Adrenal gland (tissue), 12 donors: Measurements from ENCODE around the gene PLPP4. TPM values are rescaled to one million over a fixed set of nuclear protein-coding genes. Genes with fewer than 3 reads are reported as not detected.

Experiments used
- DNase-seq, 7 donors: peaks; one replicate each; pipeline ENCODE4 v3.0.0-alpha.2; 2019 to 2020
- H3K27ac ChIP-seq, 5 donors: fragments of 200-600 bp; sonication (generic) in 4 of 5; 1 replicate in 3 of 5; 2 replicates in 2 of 5; pipeline versions ENCODE4 v1.5.1 to v1.8.0; 2016 to 2020; ENCODE audit warnings: mild to moderate bottlenecking in 1 of 5
- H3K27me3 ChIP-seq: fragments of 200-600 bp; 2 replicates; pipeline ENCODE4 v1.8.0; 2021
- H3K36me3 ChIP-seq, 2 donors: fragments of 200-600 bp; replicated peaks in 1 of 2; 1 replicate in 1 of 2; 2 replicates in 1 of 2; pipeline versions ENCODE4 v1.5.1 to v1.8.0; 2018 to 2022
- H3K4me1 ChIP-seq, 2 donors: fragments of 200-600 bp; replicated peaks in 1 of 2; 1 replicate in 1 of 2; 2 replicates in 1 of 2; pipeline versions ENCODE4 v1.5.1 to v1.8.0; 2018 to 2021
- H3K4me3 ChIP-seq, 4 donors: fragments of 200-600 bp; sonication (generic) in 3 of 4; one replicate each; pipeline ENCODE4 v1.5.1; 2016 to 2018
- H3K9me3 ChIP-seq, 3 donors: fragments of 200-600 bp; sonication (generic) in 1 of 3; replicated peaks in 1 of 3; 1 replicate in 2 of 3; 2 replicates in 1 of 3; pipeline versions ENCODE4 v1.5.1 to v1.8.0; 2016 to 2021
- CTCF ChIP-seq, 6 experiments: fragments of 450-650 bp in 4 of 6; fragments of 200-600 bp in 2 of 6; sonication (generic) in 1 of 6; IDR thresholded peaks; 1 replicate in 5 of 6; 2 replicates in 1 of 6; pipeline versions ENCODE4 v1.5.1 to v1.8.0; 2016 to 2021; ENCODE audit warnings: antibody characterized with exemption in 6 of 6, mild to moderate bottlenecking in 2 of 6, moderate library complexity in 1 of 6
- POLR2A ChIP-seq, 2 donors: fragments of 450-650 bp; IDR thresholded peaks; one replicate each; pipeline ENCODE4 v1.6.1; 2017; ENCODE audit warnings: antibody characterized with exemption in 2 of 2, mild to moderate bottlenecking in 2 of 2, moderate library complexity in 1 of 2
- WGBS, 4 donors: extraction: QIAGEN DNeasy Blood & Tissue Kit in 2 of 4; methylation state at CpG; one replicate each; pipeline versions ENCODE4 v1.1.5 to v1.1.7; 2013 to 2017; 5-methylcytosine and 5-hydroxymethylcytosine counted together
- intact Hi-C, 2 donors: fragments of 100-400 bp; cut with DNase I; formaldehyde crosslinking; loops; one replicate each; pipeline versions ENCODE4 v1.14.1 to v1.15.0; 2022 to 2023
- polyA plus RNA-seq, 3 donors: library from polyadenylated mRNA; stranded (reverse); fragments of 200-250 nt in 2 of 3; fragments of 350-450 nt in 1 of 3; fragmentation: Illumina TruSeq in 1 of 3; extraction: RNeasy Lipid Tissue Mini Kit (QIAGEN cat#74804) in 1 of 3; gene quantifications; one replicate each; pipeline ENCODE4 v1.2.3, GENCODE V29; 2013 to 2014
- total RNA-seq, 9 donors: library from RNA; depleted of rRNA in 4 of 9; stranded (reverse); fragments of >200 nt in 4 of 9; fragments of 120-200 nt in 1 of 9; fragmentation: NEBNext Ultra II Directional in 1 of 9; extraction: Animal tissue kit (Norgen Biotek cat#: 25700) in 1 of 9; gene quantifications; one replicate each; pipeline versions ENCODE4 v1.1.0 to v1.2.4, GENCODE V29; 2013 to 2023
- donor health status: healthy with polysubstance abuse.
- donor health status: Bipolar disorder and iron deficiency.
- donor health status: DM: yes; HTN: yes; CAD: no.
- donor health status: DM: no; HTN: no; CAD: no.
- donor health status: DM: no; HTN: no; CAD: no.
- donor health status: DM: yes; HTN: yes; CAD: no.

Gene PLPP4
- total and polyA plus RNA-seq, 12 donors, result 0.09 to 1.4 TPM; not detected in 10

DNA sequence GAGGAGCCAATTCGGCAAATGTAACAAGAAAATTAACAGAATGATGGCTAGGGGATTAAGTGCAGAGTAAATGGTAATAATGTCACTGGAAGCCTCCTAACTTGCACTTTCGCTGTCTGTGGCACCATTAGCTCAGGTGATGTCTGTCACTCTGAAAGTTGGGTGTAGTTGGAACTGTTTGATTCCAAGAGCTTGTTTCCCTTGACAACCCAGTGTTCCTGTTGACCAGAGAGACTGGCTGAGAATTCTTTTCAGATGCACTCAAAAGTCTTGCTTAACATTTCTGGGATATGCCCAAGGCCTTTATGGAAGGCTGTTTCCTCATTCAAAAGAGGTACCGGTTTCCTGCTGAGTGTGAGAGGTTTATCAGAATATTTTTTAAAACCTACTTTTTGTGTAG lies 49.6 kb downstream of the PLPP4 start:
- H3K36me3 ChIP-seq, result no peaks in the 10 kb centered on the region
- H3K27me3 ChIP-seq, result no peaks in the 10 kb centered on the region
- WGBS, 4 donors, result 69 to 75% (median 74%) methylated on average over 3 of the region's 3 CpGs
- H3K4me3 ChIP-seq, result no peak overlapping the region
- TF ChIP-seq CTCF (IDR thresholded peaks at IDR 0.05) (no peak), POLR2A (IDR thresholded peaks at IDR 0.05) (no peak)
- H3K9me3 ChIP-seq, result no peaks in the 10 kb centered on the region
- DNase-seq, result no peak
- no peak overlapping the region for H3K27ac ChIP-seq
- intact Hi-C loops, result no loop called here
- no peaks in the 10 kb centered on the region for H3K4me1 ChIP-seq

DNA sequence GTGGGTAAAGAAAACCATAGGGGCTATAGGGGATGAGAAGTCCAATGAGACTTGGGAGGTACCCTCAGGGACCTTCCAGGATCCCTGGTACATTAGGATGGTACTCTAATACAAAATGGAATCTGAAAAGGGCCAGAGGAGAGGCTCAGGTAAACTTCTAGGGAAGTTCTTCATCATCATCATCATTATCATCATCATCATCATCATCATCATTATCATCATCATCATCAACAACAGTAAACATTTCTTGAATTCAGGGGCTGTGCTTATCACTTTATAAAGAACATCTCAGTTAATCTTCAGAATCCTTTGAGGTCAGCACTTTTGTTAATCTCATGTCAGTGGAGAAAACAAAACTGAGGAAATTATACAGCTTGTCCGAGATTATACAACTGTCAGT lies 50.1 kb downstream of the PLPP4 start:
- Histone ChIP-seq H3K27me3 (no peaks in the 10 kb centered on the region), H3K36me3 (no peaks in the 10 kb centered on the region), H3K4me1 (no peaks in the 10 kb centered on the region), H3K27ac (no peak overlapping the region), H3K9me3 (no peaks in the 10 kb centered on the region), H3K4me3 (no peak overlapping the region)
- no peak for DNase-seq
- intact Hi-C loops, result no loop called here
- WGBS, 4 donors, result 50 to 80% (median 67%) methylated on average over 1 of the region's 1 CpG
- TF ChIP-seq POLR2A (IDR thresholded peaks at IDR 0.05), result no peak

GRCh38 chr10:120507651-120508050 lies 50.6 kb downstream of the PLPP4 start:
- 69 to 79% (median 71%) methylated on average over 2 of the region's 2 CpGs for WGBS, 4 donors
- DNase-seq, result no peak
- no peak for TF ChIP-seq POLR2A (IDR thresholded peaks at IDR 0.05)
- no peak for TF ChIP-seq CTCF (IDR thresholded peaks at IDR 0.05)
- intact Hi-C loops, result no loop called here
- H3K27me3 ChIP-seq, result no peaks in the 10 kb centered on the region
- no peaks in the 10 kb centered on the region for H3K36me3 ChIP-seq
- H3K9me3 ChIP-seq, result no peaks in the 10 kb centered on the region
- H3K27ac ChIP-seq, result no peak overlapping the region
- no peak overlapping the region for H3K4me3 ChIP-seq
- no peaks in the 10 kb centered on the region for H3K4me1 ChIP-seq

DNA sequence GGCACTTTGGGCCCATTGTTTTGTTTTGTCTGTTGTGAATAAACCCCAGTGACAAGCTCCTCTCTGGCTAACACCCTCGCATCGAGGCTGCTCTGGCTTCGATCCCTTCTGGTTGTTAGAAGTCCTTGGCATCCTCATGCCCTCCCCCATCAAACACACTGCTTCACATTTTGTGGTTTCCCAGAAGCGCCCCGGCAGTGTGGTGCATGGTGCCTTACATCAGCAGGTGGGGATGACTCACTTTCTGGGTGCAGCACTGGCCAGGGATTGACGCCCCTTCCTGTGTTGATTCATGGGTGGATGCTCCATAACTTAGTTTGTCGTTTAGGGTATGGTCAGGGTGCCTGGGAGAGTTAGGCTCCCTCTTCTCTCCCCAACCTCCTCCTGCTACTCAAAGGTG lies 51.4 kb downstream of the PLPP4 start:
- no peaks in the 10 kb centered on the region for H3K9me3 ChIP-seq
- DNase-seq, result no peak
- H3K27ac ChIP-seq, result no peak overlapping the region
- intact Hi-C loops, result no loop called here
- 64 to 75% (median 69%) methylated on average over 7 of the region's 7 CpGs for WGBS, 4 donors
- H3K36me3 ChIP-seq, result no peaks in the 10 kb centered on the region
- TF ChIP-seq POLR2A (IDR thresholded peaks at IDR 0.05), result no peak
- no peak for TF ChIP-seq CTCF (IDR thresholded peaks at IDR 0.05)
- no peaks in the 10 kb centered on the region for H3K27me3 ChIP-seq
- no peak overlapping the region for H3K4me3 ChIP-seq
- H3K4me1 ChIP-seq, result no peaks in the 10 kb centered on the region

- no peaks in the 10 kb centered on the region for H3K27me3 ChIP-seq
- H3K4me1 ChIP-seq, result no peaks in the 10 kb centered on the region
- no peaks in the 10 kb centered on the region for H3K9me3 ChIP-seq
- intact Hi-C loops, result no loop called here
- TF ChIP-seq CTCF (IDR thresholded peaks at IDR 0.05) (no peak), POLR2A (IDR thresholded peaks at IDR 0.05) (no peak)
- no peak overlapping the region for H3K4me3 ChIP-seq
- no peaks in the 10 kb centered on the region for H3K36me3 ChIP-seq
- H3K27ac ChIP-seq, result no peak overlapping the region
- no peak for DNase-seq
- 33 to 77% (median 63%) methylated on average over 1 of the region's 1 CpG for WGBS, 4 donors
Observed at GRCh38 chr10:120508966-120509365, 51.9 kb downstream of the PLPP4 start.
